Epithelial cell of esophagus (primary cell): ENCODE results near the gene DDX59.
A peak's percentile ranks its signal among the peaks of the same experiment; 100 is the strongest.

ENCODE experiments used
- DNase-seq: peaks from one replicate; pipeline ENCODE4 v3.0.0; 2010; ENCODE audit warnings: low read depth
- H3K4me3 ChIP-seq: 2 replicates; pipeline ENCODE4 v1.5.1; 2011; ENCODE audit warnings: mild to moderate bottlenecking, low read length, control low read depth
- TF ChIP-seq, protein P1 (sequence below): IDR thresholded peaks from 2 replicates; pipeline ENCODE4 v1.5.1; 2011; ENCODE audit warnings: low read depth, mild to moderate bottlenecking, low read length, control low read depth, inconsistent platforms; ENCODE audit not compliant: insufficient read depth; ENCODE audit errors: missing control alignments

The DDX59 gene

DNA sequence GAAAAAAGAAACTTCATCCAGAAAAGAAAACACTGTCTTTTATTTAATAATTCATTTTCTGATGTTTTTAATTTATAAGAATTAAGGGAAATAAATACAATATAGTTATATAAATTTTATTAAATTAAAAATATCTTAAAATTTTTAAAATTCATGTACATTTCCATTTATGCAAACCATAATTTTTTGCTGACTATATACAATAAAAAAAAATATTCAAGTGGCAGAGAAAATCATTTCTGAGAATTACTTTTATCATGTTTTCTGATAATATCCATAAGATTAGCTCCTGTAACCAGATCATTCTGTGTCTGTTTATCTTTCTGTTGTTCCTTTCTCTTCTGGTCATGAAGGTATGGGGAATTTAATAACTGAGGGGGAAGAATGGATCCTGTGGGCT is 25.7 kb downstream of the DDX59 start:
- no peak overlapping the region for H3K4me3 ChIP-seq
- TF ChIP-seq, protein P1, sequence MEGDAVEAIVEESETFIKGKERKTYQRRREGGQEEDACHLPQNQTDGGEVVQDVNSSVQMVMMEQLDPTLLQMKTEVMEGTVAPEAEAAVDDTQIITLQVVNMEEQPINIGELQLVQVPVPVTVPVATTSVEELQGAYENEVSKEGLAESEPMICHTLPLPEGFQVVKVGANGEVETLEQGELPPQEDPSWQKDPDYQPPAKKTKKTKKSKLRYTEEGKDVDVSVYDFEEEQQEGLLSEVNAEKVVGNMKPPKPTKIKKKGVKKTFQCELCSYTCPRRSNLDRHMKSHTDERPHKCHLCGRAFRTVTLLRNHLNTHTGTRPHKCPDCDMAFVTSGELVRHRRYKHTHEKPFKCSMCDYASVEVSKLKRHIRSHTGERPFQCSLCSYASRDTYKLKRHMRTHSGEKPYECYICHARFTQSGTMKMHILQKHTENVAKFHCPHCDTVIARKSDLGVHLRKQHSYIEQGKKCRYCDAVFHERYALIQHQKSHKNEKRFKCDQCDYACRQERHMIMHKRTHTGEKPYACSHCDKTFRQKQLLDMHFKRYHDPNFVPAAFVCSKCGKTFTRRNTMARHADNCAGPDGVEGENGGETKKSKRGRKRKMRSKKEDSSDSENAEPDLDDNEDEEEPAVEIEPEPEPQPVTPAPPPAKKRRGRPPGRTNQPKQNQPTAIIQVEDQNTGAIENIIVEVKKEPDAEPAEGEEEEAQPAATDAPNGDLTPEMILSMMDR = no peak
- no peak for DNase-seq

DNA sequence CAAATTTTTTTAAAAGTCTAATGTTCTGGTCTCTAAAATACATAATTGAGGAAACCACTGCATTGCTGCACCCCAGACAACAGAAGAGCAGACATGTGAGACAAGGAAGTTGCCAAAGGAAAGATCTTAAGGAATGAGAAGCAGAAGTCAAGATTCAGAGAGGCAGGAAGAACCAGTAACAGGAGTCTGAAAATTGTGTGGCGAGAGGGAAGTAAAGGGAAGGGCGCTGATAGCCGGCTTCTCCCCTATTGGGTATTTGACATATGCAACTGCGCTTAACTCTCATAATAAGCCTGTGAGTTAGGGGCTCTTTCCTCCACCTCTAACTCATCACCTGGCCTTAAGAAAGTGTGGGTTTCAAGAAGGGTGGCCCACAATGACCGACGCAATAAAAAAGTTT is 27.2 kb downstream of the DDX59 start:
- DNase-seq = no peak
- H3K4me3 ChIP-seq = no peak overlapping the region
- TF ChIP-seq, protein P1 = no peak

DNA sequence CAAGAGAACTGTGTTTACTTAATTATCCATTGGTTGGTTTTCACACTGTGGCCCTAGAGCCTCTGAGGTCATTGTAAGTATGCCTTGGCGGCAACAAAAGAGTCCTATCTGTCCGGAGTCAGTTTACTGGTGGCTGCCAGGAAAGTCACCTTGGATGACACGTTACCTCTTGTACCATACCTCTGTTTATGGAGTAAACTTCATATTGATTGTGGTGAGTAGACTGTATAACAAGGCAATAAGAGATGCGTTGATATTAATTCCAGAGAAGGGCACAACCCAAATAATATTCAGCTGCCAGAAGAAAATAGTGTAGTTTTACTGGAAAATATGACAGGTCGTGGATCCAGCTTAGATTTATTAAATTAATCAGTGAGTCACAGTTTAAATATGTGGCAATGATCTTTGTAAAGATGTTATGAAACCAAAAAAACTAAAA is 28.7 kb downstream of the DDX59 start:
- TF ChIP-seq, protein P1 = no peak
- peak; percentile 46 for DNase-seq
- H3K4me3 ChIP-seq = no peak overlapping the region

DNA sequence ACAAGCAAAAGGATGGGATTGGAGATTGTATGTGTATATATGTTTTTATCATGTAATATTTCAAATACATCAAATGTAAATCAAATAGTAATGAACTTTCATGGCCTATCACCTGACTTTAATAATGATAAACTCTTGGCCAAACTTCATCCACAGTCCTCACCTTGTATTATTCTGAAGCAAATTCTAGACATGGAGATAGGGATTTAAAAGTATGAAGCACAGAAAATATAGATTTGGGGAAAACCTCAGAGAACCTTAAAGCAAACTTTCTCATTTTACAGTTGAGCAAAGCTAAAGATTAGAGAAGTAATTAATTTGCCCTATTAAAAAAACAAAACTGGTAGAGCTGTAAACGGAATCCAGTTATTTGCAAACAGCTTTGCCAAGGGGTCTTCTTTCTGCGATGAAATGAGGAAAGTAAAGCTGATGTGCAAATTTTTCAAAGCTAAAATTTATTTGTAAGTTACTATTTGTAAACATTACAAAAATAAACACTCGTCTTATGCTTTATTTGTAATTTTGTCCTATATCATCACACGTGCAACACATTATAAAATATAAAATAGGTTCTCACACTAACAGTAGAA is 29.2 kb downstream of the DDX59 start:
- TF ChIP-seq, protein P1 = no peak
- no peak overlapping the region for H3K4me3 ChIP-seq
- no peak for DNase-seq

DNA sequence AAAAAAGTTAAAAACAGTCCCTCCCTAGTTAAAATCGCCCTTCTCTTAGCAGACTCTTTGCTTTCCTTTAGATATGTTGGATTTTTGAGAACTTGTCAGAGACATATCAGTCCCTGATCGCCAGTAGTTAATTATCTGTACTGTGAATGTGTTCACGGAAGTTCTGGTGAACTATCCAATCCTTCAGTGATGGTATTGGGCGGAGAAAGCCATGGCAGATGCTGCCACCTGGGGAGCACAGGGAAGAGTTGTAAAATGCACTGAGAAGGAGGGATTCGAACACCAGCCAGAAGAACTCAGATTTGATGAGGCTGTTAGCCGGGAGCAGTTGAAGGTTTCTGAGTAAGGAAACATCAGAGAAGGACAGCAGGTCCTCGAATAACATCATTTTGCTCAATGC is 31.6 kb downstream of the DDX59 start:
- H3K4me3 ChIP-seq = no peak overlapping the region
- DNase-seq = no peak
- TF ChIP-seq, protein P1 = no peak

DNA sequence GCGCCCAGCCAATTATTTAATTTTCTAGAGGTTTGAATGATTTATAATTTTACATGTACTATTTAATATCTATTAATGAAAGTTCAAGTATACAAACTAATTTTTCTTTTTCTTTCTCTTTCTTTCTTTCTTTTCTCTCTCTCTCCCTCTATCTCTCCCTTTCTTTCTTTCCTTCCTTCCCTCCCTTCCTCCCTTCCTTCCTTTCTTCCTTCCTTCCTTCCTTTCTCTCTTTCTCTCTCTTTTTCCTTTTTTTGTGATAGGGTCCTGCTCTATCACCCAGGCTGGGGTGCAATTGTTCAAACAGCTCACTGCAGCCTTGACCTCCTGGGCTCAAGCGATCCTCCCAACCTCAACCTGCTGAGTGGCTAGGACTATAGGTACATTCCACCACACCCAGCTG is 33.0 kb downstream of the DDX59 start:
- no peak overlapping the region for H3K4me3 ChIP-seq
- no peak for DNase-seq
- TF ChIP-seq, protein P1 = no peak
